ENCODE results near the gene ELL2.

DNA sequence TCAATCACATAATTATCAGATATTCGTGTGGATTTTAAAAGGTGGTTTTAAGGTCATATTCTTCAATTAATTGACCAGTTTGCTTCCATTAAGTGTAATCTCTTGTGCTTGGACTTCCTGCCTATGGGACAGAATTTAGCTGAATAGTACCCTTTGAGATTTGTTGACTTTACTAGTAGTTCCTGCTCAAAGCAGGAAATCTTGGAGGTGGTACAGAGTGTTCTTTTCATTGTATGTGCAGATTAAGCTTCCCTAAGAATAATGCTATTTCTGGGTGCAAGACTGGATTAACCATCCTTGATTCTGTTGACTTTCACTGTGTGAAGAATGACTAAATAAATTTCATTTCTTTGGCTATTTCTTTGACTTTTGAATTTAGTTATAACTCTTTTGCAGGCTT lies 45.4 kb upstream of the ELL2 start:
- TF ChIP-seq, protein P1, sequence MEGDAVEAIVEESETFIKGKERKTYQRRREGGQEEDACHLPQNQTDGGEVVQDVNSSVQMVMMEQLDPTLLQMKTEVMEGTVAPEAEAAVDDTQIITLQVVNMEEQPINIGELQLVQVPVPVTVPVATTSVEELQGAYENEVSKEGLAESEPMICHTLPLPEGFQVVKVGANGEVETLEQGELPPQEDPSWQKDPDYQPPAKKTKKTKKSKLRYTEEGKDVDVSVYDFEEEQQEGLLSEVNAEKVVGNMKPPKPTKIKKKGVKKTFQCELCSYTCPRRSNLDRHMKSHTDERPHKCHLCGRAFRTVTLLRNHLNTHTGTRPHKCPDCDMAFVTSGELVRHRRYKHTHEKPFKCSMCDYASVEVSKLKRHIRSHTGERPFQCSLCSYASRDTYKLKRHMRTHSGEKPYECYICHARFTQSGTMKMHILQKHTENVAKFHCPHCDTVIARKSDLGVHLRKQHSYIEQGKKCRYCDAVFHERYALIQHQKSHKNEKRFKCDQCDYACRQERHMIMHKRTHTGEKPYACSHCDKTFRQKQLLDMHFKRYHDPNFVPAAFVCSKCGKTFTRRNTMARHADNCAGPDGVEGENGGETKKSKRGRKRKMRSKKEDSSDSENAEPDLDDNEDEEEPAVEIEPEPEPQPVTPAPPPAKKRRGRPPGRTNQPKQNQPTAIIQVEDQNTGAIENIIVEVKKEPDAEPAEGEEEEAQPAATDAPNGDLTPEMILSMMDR (CRISPR knock-in tag; IDR thresholded peaks at IDR 0.05), result no peak
- TF ChIP-seq FIP1L1 (IDR thresholded peaks at IDR 0.05; ENCODE audit: borderline replicate concordance, insufficient read depth, low read depth, low read length) (no peak), ZNF589 (CRISPR knock-in tag; conservative IDR thresholded peaks at IDR 0.05) (no peak), DR1 (CRISPR knock-in tag; IDR thresholded peaks at IDR 0.05) (no peak), PTBP1 (IDR thresholded peaks at IDR 0.05; ENCODE audit: low read depth, low read length, poor library complexity, severe bottlenecking) (no peak), CEBPB (IDR thresholded peaks at IDR 0.05; ENCODE audit: borderline replicate concordance, low read depth, low read length) (no peak), ZNF44 (CRISPR knock-in tag; IDR thresholded peaks at IDR 0.05) (no peak), TSC22D2 (CRISPR knock-in tag; IDR thresholded peaks at IDR 0.05; ENCODE audit: borderline replicate concordance) (no peak)

Measured in HepG2 (cell line).